Measurements from ENCODE around the gene CGB5.
A peak's percentile ranks its signal among the peaks of the same experiment; 100 is the strongest.
"Not testable (repeated sequence)": the region's sequence is repeated elsewhere in the genome, so short reads cannot be mapped to it uniquely, and the experiment has no call there.

CGB5 gene

GRCh38 chr19:49043548-49043947, at the start of gene CGB5:
CGB5 (plus strand) TSS chr19:49043848; CDS start chr19:49044210, 362 bp downstream.
- DNase-seq: not testable (repeated sequence)

GRCh38 chr19:48994035-48994386, 49.6 kb upstream of the CGB5 start:
- no peak for DNase-seq

- peak; percentile 71 for DNase-seq
Measured at GRCh38 chr19:48997972-48998371, 45.7 kb upstream of the CGB5 start.

GRCh38 chr19:48999481-49000325, 43.9 kb upstream of the CGB5 start:
- DNase-seq: peak; percentile 64

GRCh38 chr19:49004133-49004532, 39.5 kb upstream of the CGB5 start:
- DNase-seq: no peak

GRCh38 chr19:49004964-49005614, 38.6 kb upstream of the CGB5 start:
- no peak for DNase-seq

GRCh38 chr19:49006905-49007304, 36.7 kb upstream of the CGB5 start:
- DNase-seq: no peak

GRCh38 chr19:49009828-49010227, 33.8 kb upstream of the CGB5 start:
- no peak for DNase-seq

GRCh38 chr19:49010453-49010852, 33.2 kb upstream of the CGB5 start:
- DNase-seq: no peak

- DNase-seq: no peak
Measured at GRCh38 chr19:49011194-49011593, 32.5 kb upstream of the CGB5 start.

- DNase-seq: no peak
Measured at GRCh38 chr19:49014123-49014869, 29.4 kb upstream of the CGB5 start.

GRCh38 chr19:49014870-49015255, 28.8 kb upstream of the CGB5 start:
- DNase-seq: no peak

- DNase-seq: no peak
Measured at GRCh38 chr19:49016067-49016839, 27.4 kb upstream of the CGB5 start.

GRCh38 chr19:49017041-49017665, 26.5 kb upstream of the CGB5 start, which contains the start of gene LHB:
LHB (minus strand) TSS chr19:49017091; CDS start chr19:49017081, 10 bp downstream.
- DNase-seq: no peak

- DNase-seq: peak; percentile 37
Measured at GRCh38 chr19:49017666-49018351, 25.8 kb upstream of the CGB5 start.

- DNase-seq: not testable (repeated sequence)
Measured at GRCh38 chr19:49018388-49019241, 25.0 kb upstream of the CGB5 start.

- DNase-seq: peak; percentile 45
Measured at GRCh38 chr19:49019242-49019932, 24.3 kb upstream of the CGB5 start.

- no peak for DNase-seq
Measured at GRCh38 chr19:49020342-49020741, 23.3 kb upstream of the CGB5 start.

GRCh38 chr19:49020931-49021895, 22.4 kb upstream of the CGB5 start:
- peak; percentile 46 for DNase-seq
